Kidney epithelial cell (primary cell): ENCODE data around the gene TMEM37. TPM values are rescaled to one million over a fixed set of nuclear protein-coding genes. Genes with fewer than 3 reads are reported as not detected.

Experiments
- DNase-seq: peaks from one replicate; pipeline ENCODE4 v3.0.0-alpha.2; 2010; ENCODE audit warnings: low read depth
- H3K27me3 ChIP-seq: 2 replicates; pipeline ENCODE4 v1.6.0; 2011; ENCODE audit warnings: low read length; ENCODE audit not compliant: control insufficient read depth, insufficient read depth
- H3K36me3 ChIP-seq: 2 replicates; pipeline ENCODE4 v1.5.1; 2011; ENCODE audit warnings: low read length; ENCODE audit not compliant: control insufficient read depth, insufficient read depth
- H3K4me3 ChIP-seq: 2 replicates; pipeline ENCODE4 v1.5.1; 2011; ENCODE audit warnings: low read depth, mild to moderate bottlenecking, control low read depth, low read length
- total RNA-seq: library from RNA; depleted of rRNA; stranded (reverse); fragments of >200 nt; gene quantifications from 2 replicates; pipeline ENCODE4 v1.2.3, GENCODE V29; 2015
- TF ChIP-seq, protein P1 (sequence below): IDR thresholded peaks from 2 replicates; pipeline ENCODE4 v1.5.1; 2011; ENCODE audit warnings: mild to moderate bottlenecking, moderate library complexity, low read length, control low read depth, inconsistent platforms; ENCODE audit not compliant: insufficient read depth, poor library complexity, severe bottlenecking

The TMEM37 gene
- total RNA-seq, 1 donor from 2014 or later = not detected

GRCh38 chr2:119451336-119452050 is 19.8 kb downstream of the TMEM37 start:
- DNase-seq = no peak
- Histone ChIP-seq H3K4me3 (no peak overlapping the region), H3K27me3 (peaks cover 11% of the 10 kb centered on the region), H3K36me3 (no peaks in the 10 kb centered on the region)
- TF ChIP-seq, protein P1, sequence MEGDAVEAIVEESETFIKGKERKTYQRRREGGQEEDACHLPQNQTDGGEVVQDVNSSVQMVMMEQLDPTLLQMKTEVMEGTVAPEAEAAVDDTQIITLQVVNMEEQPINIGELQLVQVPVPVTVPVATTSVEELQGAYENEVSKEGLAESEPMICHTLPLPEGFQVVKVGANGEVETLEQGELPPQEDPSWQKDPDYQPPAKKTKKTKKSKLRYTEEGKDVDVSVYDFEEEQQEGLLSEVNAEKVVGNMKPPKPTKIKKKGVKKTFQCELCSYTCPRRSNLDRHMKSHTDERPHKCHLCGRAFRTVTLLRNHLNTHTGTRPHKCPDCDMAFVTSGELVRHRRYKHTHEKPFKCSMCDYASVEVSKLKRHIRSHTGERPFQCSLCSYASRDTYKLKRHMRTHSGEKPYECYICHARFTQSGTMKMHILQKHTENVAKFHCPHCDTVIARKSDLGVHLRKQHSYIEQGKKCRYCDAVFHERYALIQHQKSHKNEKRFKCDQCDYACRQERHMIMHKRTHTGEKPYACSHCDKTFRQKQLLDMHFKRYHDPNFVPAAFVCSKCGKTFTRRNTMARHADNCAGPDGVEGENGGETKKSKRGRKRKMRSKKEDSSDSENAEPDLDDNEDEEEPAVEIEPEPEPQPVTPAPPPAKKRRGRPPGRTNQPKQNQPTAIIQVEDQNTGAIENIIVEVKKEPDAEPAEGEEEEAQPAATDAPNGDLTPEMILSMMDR = no peak

GRCh38 chr2:119453972-119454593 is 22.4 kb downstream of the TMEM37 start:
- TF ChIP-seq, protein P1 = no peak
- no peak overlapping the region for H3K4me3 ChIP-seq
- H3K36me3 ChIP-seq = no peaks in the 10 kb centered on the region
- H3K27me3 ChIP-seq = peaks cover 7% of the 10 kb centered on the region
- DNase-seq = no peak

DNA sequence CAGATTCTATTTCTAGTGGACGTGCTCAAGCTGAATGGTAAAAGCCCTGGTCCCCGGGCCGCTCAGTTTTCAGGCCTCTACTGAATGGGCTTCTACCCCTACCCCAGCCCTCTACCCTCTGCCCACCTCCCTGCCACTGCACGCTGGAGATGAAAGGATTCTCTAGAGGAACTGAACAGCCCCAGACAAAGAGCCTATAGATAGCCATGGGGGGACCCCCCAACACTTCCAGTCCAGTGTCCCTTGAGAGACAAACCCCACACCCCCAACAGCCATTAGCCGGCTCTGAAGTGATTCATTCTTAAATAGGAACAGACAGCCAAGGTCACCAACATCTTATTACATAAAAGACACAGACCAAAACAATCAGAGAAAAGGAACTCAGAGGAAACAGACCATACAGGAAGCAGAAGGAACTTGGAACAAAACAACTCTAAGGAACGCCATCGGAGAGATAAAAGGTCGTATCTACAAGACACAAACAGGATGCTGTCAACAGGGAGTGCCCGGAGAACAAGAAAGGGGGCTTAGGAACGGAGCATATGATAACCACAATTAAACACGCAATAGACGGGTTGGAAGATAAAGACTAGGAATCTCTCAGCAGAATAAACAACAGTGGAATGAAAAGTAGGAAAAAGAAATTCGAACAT is 23.5 kb downstream of the TMEM37 start:
- Histone ChIP-seq H3K27me3 (peaks cover 6% of the 10 kb centered on the region), H3K36me3 (no peaks in the 10 kb centered on the region), H3K4me3 (no peak overlapping the region)
- TF ChIP-seq, protein P1 = no peak
- no peak for DNase-seq

DNA sequence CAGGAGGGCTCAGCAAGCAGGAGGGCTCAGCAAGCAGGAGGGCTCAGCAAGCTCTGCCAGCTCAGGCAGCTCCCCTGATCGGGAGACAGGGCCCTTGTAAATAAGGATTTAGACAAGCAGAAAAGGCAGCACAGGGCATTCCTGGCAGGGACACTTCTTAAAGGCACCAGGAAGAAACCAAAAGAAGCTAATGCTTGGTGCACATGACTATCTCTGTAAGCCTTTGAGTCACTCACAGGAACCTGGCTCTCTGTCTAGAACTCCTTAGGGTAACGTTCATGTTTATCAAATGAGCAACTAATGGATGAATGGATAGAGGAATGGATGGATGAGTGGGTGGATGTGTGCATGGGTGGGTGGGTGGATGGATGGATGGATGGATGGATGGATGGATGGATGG is 28.4 kb downstream of the TMEM37 start:
- TF ChIP-seq, protein P1 = no peak
- DNase-seq = no peak
- no peak overlapping the region for H3K4me3 ChIP-seq
- H3K27me3 ChIP-seq = no peaks in the 10 kb centered on the region
- no peaks in the 10 kb centered on the region for H3K36me3 ChIP-seq

DNA sequence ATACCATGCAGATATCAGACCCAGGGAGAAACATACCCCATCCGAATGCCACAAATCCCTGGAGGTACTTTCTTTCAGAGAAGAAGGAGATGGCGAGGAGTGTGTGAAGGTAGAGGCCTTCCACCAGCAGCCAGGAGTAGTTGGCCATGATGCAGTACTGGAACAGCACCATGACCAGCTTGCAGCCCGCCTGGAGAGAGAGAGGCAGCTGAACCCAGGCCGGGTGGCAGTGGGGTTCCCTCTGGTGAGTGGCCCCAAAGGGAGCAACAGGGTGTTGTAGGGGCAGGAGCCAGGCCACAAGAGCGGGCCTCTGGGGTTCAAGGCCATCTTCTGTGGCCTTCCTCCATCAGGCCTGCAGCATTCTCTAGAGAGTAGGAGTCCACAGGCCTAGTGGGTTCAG is 30.2 kb downstream of the TMEM37 start:
- H3K27me3 ChIP-seq = no peaks in the 10 kb centered on the region
- DNase-seq = no peak
- no peaks in the 10 kb centered on the region for H3K36me3 ChIP-seq
- no peak overlapping the region for H3K4me3 ChIP-seq
- TF ChIP-seq, protein P1 = no peak

- H3K36me3 ChIP-seq = no peaks in the 10 kb centered on the region
- no peak for DNase-seq
Measured at GRCh38 chr2:119462574-119462973, 30.9 kb downstream of the TMEM37 start.

More at GRCh38 chr2:119462574-119462973, 30.9 kb downstream of the TMEM37 start:
- no peak overlapping the region for H3K4me3 ChIP-seq
- no peaks in the 10 kb centered on the region for H3K27me3 ChIP-seq
- TF ChIP-seq, protein P1 = no peak
